Mucosa of rectum (tissue), 2 donors: Measurements from ENCODE around the gene GGN.

Experiments
- H3K27ac ChIP-seq, 2 donors: one replicate each; pipeline ENCODE4 v1.7.0; 2013; ENCODE audit warnings: inconsistent platforms in 2 of 2, low read depth in 2 of 2, low read length in 2 of 2
- H3K27me3 ChIP-seq, 2 donors: one replicate each; pipeline ENCODE4 v1.7.0; 2013; ENCODE audit warnings: low read length in 2 of 2; ENCODE audit not compliant: control insufficient read depth in 2 of 2, insufficient read depth in 2 of 2
- H3K36me3 ChIP-seq, 2 donors: one replicate each; pipeline ENCODE4 v1.7.0; 2013; ENCODE audit warnings: low read length in 2 of 2; ENCODE audit not compliant: control insufficient read depth in 2 of 2, insufficient read depth in 2 of 2
- H3K4me1 ChIP-seq, 2 donors: one replicate each; pipeline ENCODE4 v1.7.0; 2013; ENCODE audit warnings: low read length in 2 of 2, mild to moderate bottlenecking in 1 of 2; ENCODE audit not compliant: control insufficient read depth in 2 of 2, insufficient read depth in 2 of 2
- H3K4me3 ChIP-seq, 2 donors: one replicate each; pipeline ENCODE4 v1.7.0; 2013; ENCODE audit warnings: low read length in 2 of 2
- H3K9ac ChIP-seq, 2 donors: one replicate each; pipeline ENCODE4 v1.7.0; 2013; ENCODE audit warnings: low read length in 2 of 2, low read depth in 1 of 2, mild to moderate bottlenecking in 1 of 2
- H3K9me3 ChIP-seq, 2 donors: one replicate each; pipeline ENCODE4 v1.7.0; 2013; ENCODE audit warnings: low read length in 2 of 2; ENCODE audit not compliant: control insufficient read depth in 2 of 2
- donor health status: healthy.
- donor health status: Normal muscosa, but diverticular disease.

The GGN gene

DNA sequence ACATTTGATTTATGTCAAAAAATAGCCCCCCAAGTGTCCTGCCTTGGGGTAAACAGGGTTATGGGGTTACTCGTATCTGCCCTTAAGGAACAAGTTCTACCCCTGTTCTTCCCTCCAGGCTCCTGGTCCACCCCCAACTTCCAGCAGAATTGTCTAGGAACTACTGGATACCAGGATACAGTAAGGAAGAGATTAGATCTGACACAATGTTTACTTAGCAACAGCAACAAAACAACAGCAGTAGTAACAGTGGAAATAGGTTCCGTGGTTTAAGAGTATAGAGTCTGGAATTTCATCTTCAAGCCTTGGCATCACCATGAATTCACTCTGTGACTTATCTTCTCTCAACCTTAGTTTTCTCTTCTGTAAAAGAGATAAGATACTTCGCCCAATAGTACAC is 13.3 kb upstream of the GGN start:
- H3K4me3 ChIP-seq: no peak overlapping the region
- H3K9ac ChIP-seq: no peak overlapping the region
- peaks cover 4 to 5% of the 10 kb centered on the region in 2 donors for H3K36me3 ChIP-seq
- peaks cover 4 to 18% of the 10 kb centered on the region in 2 donors for H3K27me3 ChIP-seq
- H3K4me1 ChIP-seq: peaks cover 3 to 9% of the 10 kb centered on the region in 2 donors
- H3K27ac ChIP-seq: no peak overlapping the region
- no peaks in the 10 kb centered on the region for H3K9me3 ChIP-seq

DNA sequence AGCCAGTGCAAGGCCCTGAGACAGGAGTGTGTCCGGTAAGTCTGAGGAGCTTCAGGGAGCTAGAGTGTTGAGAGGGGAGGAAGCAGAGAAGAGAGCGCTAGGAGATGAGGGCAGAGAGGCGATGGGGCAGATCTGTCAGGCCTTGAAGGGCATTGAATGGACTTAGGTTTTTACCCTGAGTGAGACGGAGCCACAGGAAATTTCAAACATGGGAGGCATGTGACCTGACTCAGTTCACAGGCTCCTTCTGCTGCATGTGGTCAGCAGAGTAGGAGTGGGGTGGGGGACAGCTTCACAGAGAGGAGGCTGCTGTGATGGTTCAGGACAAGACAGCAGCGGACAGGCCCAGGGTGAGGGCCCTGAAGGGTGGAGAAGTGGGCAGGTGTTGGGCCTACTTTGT is 12.5 kb upstream of the GGN start:
- Histone ChIP-seq H3K27ac (no peak overlapping the region), H3K27me3 (peaks cover 4 to 18% of the 10 kb centered on the region in 2 donors), H3K4me1 (peaks cover 5 to 9% of the 10 kb centered on the region in 2 donors)

DNA sequence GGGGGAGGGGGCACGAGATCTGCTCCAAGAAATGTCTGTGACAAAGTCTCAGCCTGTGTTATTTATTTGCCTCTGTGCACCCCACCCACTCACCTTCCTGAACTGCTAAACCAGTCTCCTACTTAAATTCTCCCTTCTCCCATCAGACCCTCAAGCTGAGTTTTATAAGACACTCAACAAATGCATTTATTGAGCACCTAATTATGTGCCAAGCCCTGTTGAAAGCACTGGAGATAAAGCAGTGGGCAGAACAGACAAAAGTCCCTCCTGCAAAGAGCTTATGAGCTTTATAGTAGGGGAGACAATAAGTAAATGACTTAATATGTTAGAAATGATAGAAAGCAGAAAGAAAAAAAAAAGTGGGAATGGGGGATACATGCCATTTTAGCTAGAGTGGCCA is 11.7 kb upstream of the GGN start:
- Histone ChIP-seq H3K27me3 (peaks cover 11 to 23% of the 10 kb centered on the region in 2 donors), H3K4me1 (peaks cover 5 to 9% of the 10 kb centered on the region in 2 donors), H3K4me3 (no peak overlapping the region), H3K9ac (no peak overlapping the region), H3K9me3 (no peaks in the 10 kb centered on the region), H3K27ac (no peak overlapping the region), H3K36me3 (no peaks in the 10 kb centered on the region)

More for the DNA sequence above, 12.5 kb upstream of the GGN start:
- Histone ChIP-seq H3K4me3 (no peak overlapping the region), H3K9ac (no peak overlapping the region), H3K9me3 (no peaks in the 10 kb centered on the region), H3K36me3 (peaks cover 2 to 3% of the 10 kb centered on the region in 2 donors)

DNA sequence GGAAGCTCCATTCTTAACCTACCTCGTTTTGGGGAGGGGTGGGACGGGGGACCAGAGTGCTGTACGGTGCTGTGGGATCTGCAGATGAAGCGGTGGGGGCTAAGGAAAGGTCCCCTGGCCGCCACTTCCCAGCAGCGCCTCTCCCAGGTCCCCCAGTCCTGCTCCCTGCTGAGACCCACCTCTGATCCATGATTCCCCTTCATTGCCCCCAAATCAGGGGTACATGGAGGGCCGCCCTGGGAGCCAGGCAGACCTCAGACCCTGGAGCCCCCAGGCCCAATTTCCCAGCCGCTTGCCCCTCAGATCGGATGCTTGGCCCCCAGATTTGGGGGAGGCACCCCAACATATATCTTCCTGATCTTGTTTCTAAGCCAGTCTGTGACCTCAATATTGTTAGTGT is 11.2 kb upstream of the GGN start:
- Histone ChIP-seq H3K27me3 (peaks cover 16 to 24% of the 10 kb centered on the region in 2 donors), H3K9me3 (no peaks in the 10 kb centered on the region), H3K4me3 (no peak overlapping the region), H3K4me1 (peaks cover 4 to 7% of the 10 kb centered on the region in 2 donors), H3K36me3 (no peaks in the 10 kb centered on the region), H3K9ac (no peak overlapping the region), H3K27ac (no peak overlapping the region)

DNA sequence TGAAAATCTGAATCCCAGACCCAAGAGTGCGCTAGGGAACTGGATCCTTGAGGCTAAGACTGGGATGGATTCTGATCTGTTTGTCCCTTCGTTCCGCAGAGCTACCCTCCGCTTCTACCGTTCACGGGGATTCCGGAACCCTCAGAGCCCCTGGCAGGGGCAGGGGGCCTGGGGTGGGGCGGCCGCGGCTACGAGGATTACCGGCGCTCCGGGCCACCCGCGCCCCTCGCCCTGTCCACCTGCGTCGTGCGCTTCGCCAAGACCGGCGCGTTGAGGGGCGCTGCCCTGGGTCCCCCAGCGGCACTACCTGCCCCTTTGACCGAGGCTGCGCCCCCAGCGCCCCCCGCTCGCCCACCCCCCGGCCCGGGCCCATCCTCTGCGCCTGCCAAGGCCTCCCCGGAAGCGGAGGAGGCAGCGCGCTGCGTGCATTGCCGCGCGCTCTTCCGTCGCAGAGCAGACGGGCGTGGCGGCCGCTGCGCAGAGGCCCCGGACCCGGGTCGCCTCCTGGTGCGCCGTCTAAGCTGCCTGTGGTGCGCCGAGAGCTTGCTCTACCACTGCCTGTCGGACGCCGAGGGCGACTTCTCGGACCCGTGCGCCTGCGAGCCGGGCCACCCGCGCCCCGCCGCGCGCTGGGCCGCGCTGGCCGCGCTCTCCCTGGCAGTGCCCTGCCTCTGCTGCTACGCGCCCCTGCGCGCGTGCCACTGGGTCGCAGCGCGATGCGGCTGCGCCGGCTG is 7.7 kb upstream of the GGN start:
- Histone ChIP-seq H3K4me3 (no peak overlapping the region), H3K36me3 (no peaks in the 10 kb centered on the region), H3K4me1 (peaks cover 0 to 2% of the 10 kb centered on the region in 2 donors), H3K9me3 (no peaks in the 10 kb centered on the region), H3K9ac (no peak overlapping the region), H3K27me3 (peaks cover 22 to 36% of the 10 kb centered on the region in 2 donors), H3K27ac (no peak overlapping the region)

DNA sequence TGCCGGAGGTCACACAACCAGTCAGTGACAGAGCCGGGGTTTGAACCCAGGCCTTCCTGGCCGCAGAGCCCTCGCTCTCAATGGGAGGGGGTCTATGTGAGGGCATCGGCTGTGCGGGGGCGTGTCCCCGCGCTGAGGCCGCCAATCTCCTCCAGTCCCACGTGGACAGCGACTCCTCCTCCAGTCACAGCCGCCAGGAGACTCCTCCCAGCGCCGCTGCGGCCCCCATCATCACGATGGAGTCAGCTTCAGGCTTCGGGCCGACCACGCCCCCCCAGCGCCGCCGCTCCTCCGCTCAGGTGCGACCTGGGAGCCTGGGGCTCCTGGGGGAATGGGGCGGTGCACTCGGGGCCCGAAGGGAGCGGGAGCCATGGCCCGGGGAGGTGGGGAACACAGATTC is 6.7 kb upstream of the GGN start:
- Histone ChIP-seq H3K4me3 (no peak overlapping the region), H3K27ac (no peak overlapping the region), H3K4me1 (peaks cover 0 to 2% of the 10 kb centered on the region in 2 donors), H3K9ac (no peak overlapping the region), H3K27me3 (peaks cover 25 to 31% of the 10 kb centered on the region in 2 donors), H3K9me3 (no peaks in the 10 kb centered on the region), H3K36me3 (no peaks in the 10 kb centered on the region)

DNA sequence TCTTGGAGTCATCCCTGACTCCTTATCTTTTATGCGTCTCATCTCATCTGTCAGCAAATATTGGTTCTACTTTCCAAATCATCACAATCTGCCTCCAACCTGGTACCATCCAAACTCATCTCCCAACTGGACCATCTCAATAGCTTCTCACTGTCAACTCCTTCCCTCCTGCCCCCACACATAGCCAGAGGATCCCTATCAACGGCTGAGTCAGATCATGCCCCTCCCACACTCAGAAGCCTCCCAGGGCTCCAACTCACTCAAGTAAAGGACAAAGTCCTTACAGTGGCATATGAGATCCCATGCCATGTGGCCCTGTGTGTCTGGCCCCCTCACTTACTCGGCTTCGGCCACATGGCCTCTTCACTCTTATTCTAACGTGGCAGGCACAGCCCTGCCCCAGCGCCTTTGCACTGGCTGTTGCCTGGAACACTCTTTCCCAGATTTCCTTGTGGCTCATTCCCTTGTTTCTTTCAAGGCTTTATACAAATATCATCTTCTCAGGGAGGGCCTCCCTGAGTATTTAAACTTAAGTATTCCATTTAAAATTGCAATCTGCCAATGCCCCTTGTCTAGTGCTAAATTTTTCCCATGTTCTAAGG is 5.0 kb upstream of the GGN start:
- H3K9ac ChIP-seq: no peak overlapping the region
- H3K9me3 ChIP-seq: no peaks in the 10 kb centered on the region
- no peaks in the 10 kb centered on the region for H3K36me3 ChIP-seq
- H3K4me1 ChIP-seq: peaks cover 2 to 7% of the 10 kb centered on the region in 2 donors
- H3K27ac ChIP-seq: no peak overlapping the region
- H3K4me3 ChIP-seq: no peak overlapping the region
- H3K27me3 ChIP-seq: peaks cover 28 to 29% of the 10 kb centered on the region in 2 donors

DNA sequence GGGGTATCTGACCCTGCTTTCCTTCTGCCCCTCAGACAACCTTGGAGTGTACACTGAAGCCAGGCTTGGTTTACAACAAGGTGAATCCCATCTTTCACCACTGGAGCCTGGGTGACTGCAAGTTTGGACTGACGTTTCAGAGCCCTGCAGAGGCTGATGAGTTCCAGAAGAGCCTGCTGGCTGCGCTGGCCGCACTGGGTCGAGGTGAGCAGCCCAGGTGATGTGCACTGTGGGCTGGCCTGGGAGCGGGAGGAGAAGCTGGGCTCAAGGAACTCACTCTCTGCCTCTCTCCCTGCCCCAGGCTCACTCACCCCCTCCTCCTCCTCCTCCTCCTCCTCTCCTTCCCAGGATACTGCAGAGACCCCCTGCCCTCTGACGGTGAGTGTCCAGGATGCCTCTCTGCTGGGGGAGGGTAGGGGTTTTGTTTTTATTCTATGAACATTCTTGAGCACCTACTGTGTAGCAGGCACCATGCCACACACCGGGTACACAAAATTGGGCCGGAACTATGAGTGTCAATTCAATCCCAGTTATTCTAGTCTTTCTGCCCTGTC is 4.2 kb upstream of the GGN start:
- no peaks in the 10 kb centered on the region for H3K36me3 ChIP-seq
- H3K27me3 ChIP-seq: peaks cover 24 to 25% of the 10 kb centered on the region in 2 donors
- no peak overlapping the region for H3K4me3 ChIP-seq

DNA sequence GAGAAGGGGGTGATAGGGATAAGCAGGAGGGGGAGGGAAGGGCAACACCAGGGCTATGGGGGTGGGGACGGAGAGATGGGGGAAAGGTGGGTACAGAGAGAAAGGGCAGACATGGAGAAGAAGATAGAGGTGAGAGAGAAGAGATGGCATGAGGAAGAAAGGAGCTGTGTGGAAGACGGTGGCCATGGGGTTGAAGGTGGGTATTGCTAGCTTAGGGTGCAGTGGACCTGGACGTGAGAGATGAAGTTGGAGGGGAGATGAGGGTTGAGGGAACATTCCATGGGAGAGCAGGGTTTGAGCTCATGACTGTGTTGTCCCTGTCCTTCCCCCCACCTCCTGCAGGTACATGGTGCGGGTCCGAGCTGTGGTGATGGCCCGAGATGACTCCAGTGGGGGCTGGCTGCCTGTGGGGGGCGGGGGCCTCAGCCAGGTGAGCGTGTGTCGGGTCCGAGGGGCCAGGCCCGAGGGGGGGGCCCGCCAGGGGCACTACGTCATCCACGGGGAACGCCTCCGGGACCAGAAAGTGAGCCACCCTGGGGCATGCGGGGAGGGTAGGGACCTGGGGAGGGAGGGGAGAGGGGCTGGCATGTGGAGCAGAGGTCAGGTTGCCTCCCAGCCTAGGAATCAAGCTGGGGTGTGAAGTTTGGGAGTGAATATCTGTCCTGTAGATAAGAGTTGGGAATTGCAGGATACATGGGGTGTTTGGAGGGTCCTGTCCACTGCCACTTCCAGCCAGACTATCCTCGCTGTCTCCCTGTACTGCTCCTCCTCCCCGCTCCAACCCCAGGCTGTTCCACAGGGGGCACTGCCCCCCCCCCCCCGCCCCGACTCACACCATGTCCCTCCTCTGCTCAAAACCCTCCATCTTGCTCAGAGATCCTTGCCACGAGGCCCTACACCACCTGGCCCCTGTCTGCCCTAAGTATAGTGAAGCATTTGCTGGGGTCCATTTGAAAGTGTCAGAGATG is 2.4 kb upstream of the GGN start:
- H3K4me3 ChIP-seq: no peak overlapping the region
- H3K9me3 ChIP-seq: no peaks in the 10 kb centered on the region
- no peak overlapping the region for H3K27ac ChIP-seq
- peaks cover 18 to 23% of the 10 kb centered on the region in 2 donors for H3K27me3 ChIP-seq
- no peaks in the 10 kb centered on the region for H3K36me3 ChIP-seq
- peaks cover 11 to 16% of the 10 kb centered on the region in 2 donors for H3K4me1 ChIP-seq
- H3K9ac ChIP-seq: no peak overlapping the region

More for the DNA sequence above, 4.2 kb upstream of the GGN start:
- no peaks in the 10 kb centered on the region for H3K9me3 ChIP-seq
- no peak overlapping the region for H3K9ac ChIP-seq
- no peak overlapping the region for H3K27ac ChIP-seq
- peaks cover 7 to 14% of the 10 kb centered on the region in 2 donors for H3K4me1 ChIP-seq
